GM10847 (cell line): ENCODE results near the gene GPR157.

Experiments used
- POLR2A ChIP-seq: IDR thresholded peaks from 2 replicates; pipeline ENCODE4 v1.6.1; 2011; ENCODE audit not compliant: insufficient read length; ENCODE audit errors: extremely low read depth

Gene GPR157, protein sequence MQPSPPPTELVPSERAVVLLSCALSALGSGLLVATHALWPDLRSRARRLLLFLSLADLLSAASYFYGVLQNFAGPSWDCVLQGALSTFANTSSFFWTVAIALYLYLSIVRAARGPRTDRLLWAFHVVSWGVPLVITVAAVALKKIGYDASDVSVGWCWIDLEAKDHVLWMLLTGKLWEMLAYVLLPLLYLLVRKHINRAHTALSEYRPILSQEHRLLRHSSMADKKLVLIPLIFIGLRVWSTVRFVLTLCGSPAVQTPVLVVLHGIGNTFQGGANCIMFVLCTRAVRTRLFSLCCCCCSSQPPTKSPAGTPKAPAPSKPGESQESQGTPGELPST

DNA sequence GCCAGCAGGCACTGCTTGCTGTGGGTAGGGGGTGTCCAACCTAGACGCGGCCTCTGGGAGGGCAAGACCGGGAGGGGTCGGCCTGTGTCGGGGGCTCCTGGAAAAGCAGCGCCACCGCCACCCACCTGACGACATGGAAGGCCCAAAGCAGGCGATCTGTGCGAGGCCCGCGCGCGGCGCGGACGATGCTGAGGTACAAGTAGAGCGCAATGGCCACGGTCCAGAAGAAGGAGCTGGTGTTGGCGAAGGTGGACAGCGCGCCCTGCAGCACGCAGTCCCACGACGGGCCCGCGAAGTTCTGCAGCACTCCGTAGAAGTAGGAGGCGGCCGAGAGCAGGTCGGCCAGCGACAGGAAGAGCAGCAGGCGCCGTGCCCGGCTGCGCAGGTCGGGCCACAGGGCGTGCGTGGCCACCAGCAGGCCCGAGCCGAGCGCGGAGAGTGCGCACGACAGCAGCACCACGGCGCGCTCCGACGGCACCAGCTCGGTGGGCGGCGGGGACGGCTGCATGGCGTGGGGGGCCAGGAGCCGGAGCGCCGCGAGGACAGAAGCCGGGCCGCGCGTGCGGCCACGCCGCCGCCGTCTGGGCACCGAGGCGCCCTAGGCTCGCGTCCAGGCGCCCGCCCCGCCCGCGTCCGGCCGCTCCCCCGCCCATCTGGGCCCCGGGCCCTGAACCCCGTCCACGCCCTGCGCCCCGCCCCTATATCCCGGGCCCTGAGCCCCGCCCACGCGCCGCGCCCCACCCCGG, at the start of gene GPR157:
Gene GPR157, minus strand, starts transcription at position 583 of the 746 bp plus-strand sequence. Its CDS starts 75 bp downstream, at position 508.
- TF ChIP-seq POLR2A = peak; percentile 27

- no peak for TF ChIP-seq POLR2A
These were observed 45.9 kb upstream of the GPR157 start for GRCh38 chr1:9174762-9175161.

DNA sequence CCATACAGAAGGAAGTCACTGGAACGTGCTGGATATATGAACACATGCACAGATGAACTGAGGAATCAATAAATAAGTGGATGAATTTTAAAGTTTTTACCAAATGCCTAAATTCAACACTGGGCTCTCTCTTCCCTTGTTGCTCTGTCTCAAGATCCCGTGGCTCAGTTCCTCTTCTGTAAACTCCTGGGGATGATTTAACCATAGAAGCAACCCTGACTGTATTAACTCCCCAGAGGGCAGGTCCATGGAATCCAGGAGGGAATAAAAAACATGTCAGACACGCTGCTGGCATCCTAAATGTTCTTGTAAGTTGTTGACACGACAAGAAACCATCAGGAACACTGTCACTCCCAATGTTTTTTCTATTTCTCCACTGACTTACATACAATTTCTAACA, 45.3 kb upstream of the GPR157 start:
- no peak for TF ChIP-seq POLR2A

- no peak for TF ChIP-seq POLR2A
These were observed 40.8 kb upstream of the GPR157 start for GRCh38 chr1:9169601-9170137.

- TF ChIP-seq POLR2A = no peak
These were observed 38.7 kb upstream of the GPR157 start for GRCh38 chr1:9167638-9168037.

DNA sequence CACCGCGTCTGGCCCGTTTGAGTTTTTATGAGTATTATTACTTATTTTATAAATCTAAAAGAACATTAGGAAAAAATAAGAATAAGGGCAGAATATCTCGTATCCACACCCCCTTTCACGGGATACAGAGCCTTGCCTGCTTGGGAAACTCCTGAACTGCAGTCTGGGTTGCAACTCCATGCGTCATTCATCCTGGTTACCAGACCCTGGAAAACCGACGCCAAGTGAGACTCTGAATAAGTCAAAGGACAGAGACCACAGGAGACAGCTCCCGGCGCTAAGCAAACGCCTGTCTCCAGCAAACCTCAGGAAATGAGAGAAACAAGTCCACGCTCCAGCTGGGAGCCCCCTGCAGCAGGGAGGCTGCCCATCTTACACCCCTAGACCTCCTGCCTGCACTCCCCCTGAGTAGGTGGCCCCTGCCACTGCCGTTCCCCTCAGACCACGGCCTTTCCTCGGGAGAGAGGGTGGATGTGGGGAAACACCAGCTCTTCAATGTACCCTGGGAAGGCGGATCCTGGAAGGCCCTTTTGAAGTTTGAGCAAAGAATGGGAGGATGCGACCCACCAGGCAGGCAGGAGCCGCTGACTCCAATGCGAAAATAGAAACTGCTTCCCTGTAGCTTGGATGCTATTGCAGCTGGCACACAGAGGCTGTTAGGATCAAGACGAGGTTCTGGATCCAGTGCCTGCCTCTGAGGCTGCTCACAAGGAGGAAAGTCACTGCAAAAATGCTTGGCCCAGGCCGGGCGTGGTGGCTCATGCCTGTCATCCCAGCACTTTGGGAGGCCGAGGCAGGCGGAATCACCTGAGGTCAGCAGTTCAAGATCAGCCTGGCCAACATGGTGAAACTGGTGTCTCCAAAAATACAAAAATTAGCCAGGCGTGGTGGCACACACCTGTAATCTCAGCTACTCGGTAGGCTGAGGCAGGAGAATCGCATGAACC, 37.7 kb upstream of the GPR157 start:
- no peak for TF ChIP-seq POLR2A

DNA sequence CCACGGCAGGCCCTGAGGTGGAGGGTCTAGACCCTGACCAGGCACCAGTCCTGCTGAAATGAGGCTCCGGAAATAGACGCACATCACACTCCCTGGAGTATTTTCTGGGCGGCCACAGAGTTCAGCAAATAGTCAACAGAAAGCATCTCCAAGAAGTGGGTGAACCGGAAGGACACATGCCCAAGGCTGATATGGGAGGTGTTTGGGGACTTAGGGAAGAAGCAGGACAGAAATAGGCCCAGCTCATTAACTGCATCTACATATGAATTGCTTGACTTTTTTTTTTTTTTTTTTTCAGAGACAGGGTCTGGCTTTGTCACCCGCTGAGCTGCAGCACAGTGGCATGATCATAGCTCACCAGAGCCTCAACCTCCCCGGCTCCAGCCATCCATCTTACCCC, 36.5 kb upstream of the GPR157 start:
- TF ChIP-seq POLR2A = no peak

DNA sequence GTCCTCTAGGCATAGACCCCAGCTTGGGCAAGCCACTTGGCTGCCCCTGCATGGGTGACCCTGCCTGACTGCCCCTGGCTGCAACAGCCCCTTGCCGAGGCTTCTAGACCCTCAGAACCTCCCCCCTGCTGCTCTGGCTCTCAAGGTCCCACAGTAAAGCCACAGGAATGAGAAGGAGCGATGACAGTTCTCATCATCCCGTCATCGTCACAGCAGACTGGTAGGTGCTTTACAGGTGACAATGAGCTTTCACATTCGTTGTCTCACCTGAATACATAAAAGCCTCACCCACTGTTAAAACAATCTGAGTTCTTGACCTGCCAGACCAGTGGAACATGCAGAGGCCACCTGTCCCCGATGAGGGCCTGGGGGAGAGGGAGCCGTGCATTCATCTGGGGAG, 36.0 kb upstream of the GPR157 start:
- TF ChIP-seq POLR2A = no peak

DNA sequence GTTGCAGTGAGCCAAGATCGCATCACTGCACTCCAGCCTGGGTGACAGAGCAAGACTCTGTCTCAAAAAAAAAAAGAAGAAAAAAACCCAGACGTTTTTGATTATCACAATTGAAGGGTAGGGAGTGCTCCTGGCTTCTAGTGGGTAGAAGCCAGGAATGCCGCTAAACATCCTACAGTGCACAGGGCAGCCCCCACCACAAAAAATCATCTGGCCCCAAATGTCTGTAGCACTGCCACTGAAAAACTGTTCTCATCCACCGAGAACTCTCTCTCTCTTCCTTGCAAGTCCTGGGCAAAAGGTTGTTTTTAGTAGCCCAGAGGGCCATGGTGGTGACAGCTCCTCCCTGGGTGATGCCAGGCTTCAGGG, 35.6 kb upstream of the GPR157 start:
- TF ChIP-seq POLR2A = no peak

DNA sequence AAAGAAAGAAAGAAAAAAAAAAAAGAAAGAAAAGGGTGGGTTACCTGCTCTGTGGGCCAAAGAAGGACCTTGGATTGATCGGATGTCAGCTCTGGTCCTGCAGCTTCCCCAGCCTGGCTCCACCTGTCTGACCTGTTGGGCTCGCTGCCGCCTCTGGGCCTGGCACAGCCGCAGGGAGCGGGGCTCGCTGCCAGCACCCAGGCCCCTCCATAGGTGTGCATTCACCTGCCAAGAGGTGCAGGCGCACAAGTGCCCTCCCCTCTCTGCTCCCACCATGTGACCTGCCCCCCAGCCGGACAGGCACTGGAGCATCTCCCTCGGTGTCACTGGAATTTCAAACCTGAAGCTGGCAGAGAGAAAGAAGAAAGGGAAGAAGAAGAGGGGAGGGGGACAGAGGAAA, 33.1 kb upstream of the GPR157 start:
- TF ChIP-seq POLR2A = no peak

GRCh38 chr1:9161342-9161741, 32.4 kb upstream of the GPR157 start:
- TF ChIP-seq POLR2A = no peak

- TF ChIP-seq POLR2A = no peak
These were observed 31.3 kb upstream of the GPR157 start for GRCh38 chr1:9160079-9160717.

GRCh38 chr1:9155879-9156278, 27.0 kb upstream of the GPR157 start:
- TF ChIP-seq POLR2A = no peak

DNA sequence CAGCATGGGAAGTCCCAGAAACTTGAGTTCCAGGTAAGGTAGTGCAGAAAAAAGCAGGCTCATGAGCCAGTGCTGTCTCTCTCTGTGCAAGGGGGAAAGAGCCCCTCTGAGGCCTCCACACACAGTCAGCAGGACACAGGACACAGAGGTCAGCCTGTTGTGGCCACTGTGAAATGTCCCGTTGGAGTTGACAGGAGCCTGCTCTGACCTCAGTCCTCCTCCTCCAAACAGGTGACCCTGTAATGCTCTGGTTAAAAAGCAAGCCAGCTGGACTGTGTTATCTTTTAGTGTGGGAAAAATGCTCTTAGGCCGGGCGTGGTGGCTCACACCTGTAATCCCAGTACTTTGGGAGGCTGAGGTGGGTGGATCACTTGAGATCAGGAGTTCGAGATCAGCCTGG, 24.2 kb upstream of the GPR157 start:
- no peak for TF ChIP-seq POLR2A

GRCh38 chr1:9152535-9152934, 23.6 kb upstream of the GPR157 start:
- no peak for TF ChIP-seq POLR2A
